ENCODE data around the gene SNRPD1. TPM values are rescaled to one million over a fixed set of nuclear protein-coding genes. Genes with fewer than 3 reads are reported as not detected.

SNRPD1 gene
- total and polyA plus RNA-seq, 2 donors (not counting 3 experiments of a cell fraction or from before 2014, with no cell fraction given) = 16.6 to 97.3 TPM

DNA sequence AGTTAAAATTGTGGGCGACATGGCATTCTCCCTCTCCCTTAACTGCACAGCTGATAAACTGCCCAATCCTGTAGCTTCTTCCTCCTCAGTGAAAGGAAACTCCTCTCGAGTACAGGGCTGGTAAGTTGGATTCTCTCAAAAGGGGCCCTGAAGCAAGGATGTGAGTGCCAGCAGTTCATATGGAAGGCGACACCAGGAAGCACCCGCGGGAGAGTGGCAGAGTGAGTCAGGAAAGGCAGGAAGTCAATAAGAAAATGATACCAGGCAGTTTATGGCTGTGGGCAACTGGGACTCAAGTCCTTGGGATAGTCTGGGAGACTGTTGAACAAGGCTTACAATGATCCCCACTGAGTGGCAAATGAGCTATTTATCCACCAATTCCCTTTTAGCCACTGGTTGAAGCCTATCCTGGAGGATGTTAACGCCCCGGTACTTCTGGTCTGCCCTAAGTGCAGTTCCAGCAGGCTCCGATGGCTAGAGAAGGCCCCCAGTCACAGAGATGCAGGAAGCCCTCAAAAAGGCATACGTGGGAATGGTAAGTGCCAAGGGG lies 57.7 kb downstream of the SNRPD1 start:
- peak overlapping the region; percentile 41 for H3K27ac ChIP-seq (ENCODE audit: insufficient read depth, low read depth, low read length)
- POLR2A ChIA-PET = no interaction called here
- DNase-seq (ENCODE audit: low read depth, low spot score) (peak; percentile 61), FAIRE-seq (peak; percentile 77)
- H3K9me3 ChIP-seq (replicated peaks; ENCODE audit: control insufficient read depth, insufficient read depth, low read length) = no peaks in the 10 kb centered on the region
- no peaks in the 10 kb centered on the region for H3K9me1 ChIP-seq (replicated peaks; ENCODE audit: control insufficient read depth, extremely low read depth, insufficient read depth, low read length)
- peak overlapping the region; percentile 23 for H3K4me2 ChIP-seq (ENCODE audit: insufficient read depth, low read length)
- intact Hi-C loops (cut with micrococcal nuclease) (loop anchor here (5.0 kb wide), 1 partner anchor 47 kb away; no protein-coding TSS in a partner anchor), dilution Hi-C loops (cut with MboI; ENCODE audit: extremely low pct_ligation_motif_present, low sequenced_read_pairs) (no loop called here)
- H3K27me3 ChIP-seq (ENCODE audit: control insufficient read depth in 2 of 2, insufficient read depth in 2 of 2, low read length in 2 of 2) = no peaks in the 10 kb centered on the region
- no peak overlapping the region for H3K9ac ChIP-seq (replicated peaks; ENCODE audit: extremely low read depth, insufficient read depth, low read length)
- H3K36me3 ChIP-seq (ENCODE audit: control insufficient read depth in 2 of 2, extremely low read depth in 1 of 2, insufficient read depth in 2 of 2, low read length in 2 of 2) = no peaks in the 10 kb centered on the region
- H2AFZ ChIP-seq (ENCODE audit: low read depth, low read length) = peak overlapping the region; percentile 77
- BruUV-seq (replicated peaks) = no TSS peak
- no peaks in the 10 kb centered on the region for H3K79me2 ChIP-seq (ENCODE audit: control insufficient read depth, insufficient read depth, low read length)
- no peaks in the 10 kb centered on the region for H4K20me1 ChIP-seq (replicated peaks; ENCODE audit: control insufficient read depth, extremely low read depth, insufficient read depth, low read length)
- TF ChIP-seq GATA2 (IDR thresholded peaks at IDR 0.05; ENCODE audit: insufficient read depth, insufficient read length, low read depth, low read length) (no peak), FOS (IDR thresholded peaks at IDR 0.05; ENCODE audit: borderline replicate concordance, insufficient read depth, low read length) (peak; percentile 48), POLR2AphosphoS5 (IDR thresholded peaks at IDR 0.05; ENCODE audit: insufficient read depth, low read depth, low read length) (no peak)
- TF ChIP-seq, protein P1, sequence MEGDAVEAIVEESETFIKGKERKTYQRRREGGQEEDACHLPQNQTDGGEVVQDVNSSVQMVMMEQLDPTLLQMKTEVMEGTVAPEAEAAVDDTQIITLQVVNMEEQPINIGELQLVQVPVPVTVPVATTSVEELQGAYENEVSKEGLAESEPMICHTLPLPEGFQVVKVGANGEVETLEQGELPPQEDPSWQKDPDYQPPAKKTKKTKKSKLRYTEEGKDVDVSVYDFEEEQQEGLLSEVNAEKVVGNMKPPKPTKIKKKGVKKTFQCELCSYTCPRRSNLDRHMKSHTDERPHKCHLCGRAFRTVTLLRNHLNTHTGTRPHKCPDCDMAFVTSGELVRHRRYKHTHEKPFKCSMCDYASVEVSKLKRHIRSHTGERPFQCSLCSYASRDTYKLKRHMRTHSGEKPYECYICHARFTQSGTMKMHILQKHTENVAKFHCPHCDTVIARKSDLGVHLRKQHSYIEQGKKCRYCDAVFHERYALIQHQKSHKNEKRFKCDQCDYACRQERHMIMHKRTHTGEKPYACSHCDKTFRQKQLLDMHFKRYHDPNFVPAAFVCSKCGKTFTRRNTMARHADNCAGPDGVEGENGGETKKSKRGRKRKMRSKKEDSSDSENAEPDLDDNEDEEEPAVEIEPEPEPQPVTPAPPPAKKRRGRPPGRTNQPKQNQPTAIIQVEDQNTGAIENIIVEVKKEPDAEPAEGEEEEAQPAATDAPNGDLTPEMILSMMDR (IDR thresholded peaks at IDR 0.05; ENCODE audit: extremely low read depth in 1 of 2, insufficient read depth in 1 of 2, low read depth in 1 of 2, low read length in 2 of 2) = no peak
- CTCF ChIA-PET = interaction anchor here (1.1 to 1.7 kb wide), 5 partner anchors 9 to 69 kb away, joined by 3 to 8 read pairs (median 3); partner anchors contain the start of gene ESCO1
- peaks cover 13% of the 10 kb centered on the region for H3K4me1 ChIP-seq (ENCODE audit: control insufficient read depth, extremely low read depth, insufficient read depth, low read length)
- no peak overlapping the region for H3K4me3 ChIP-seq (replicated peaks in 1 of 3; ENCODE audit: insufficient read depth in 1 of 3, low read depth in 1 of 3, low read length in 3 of 3)

Measured in endothelial cell of umbilical vein (primary cell).